NCI-H69 (cell line): Measurements from ENCODE around the gene GNB5.
"Not testable (repeated sequence)": the region's sequence is repeated elsewhere in the genome, so short reads cannot be mapped to it uniquely, and the experiment has no call there.

Experiments used
- DNase-seq: peaks from one replicate; lab custom pipeline; 2025; lab: John Stamatoyannopoulos, UW

GNB5 gene

GRCh38 chr15:52191207-52191606 lies at the start of gene GNB5:
GNB5 (minus strand) TSS chr15:52191392; CDS start chr15:52184676, 6,716 bp downstream.
- peak; percentile 10 for DNase-seq

GRCh38 chr15:52240166-52240565 lies 49.0 kb upstream of the GNB5 start:
- no peak for DNase-seq

- not testable (repeated sequence) for DNase-seq
Measured at GRCh38 chr15:52238989-52239525, 47.9 kb upstream of the GNB5 start.

DNA sequence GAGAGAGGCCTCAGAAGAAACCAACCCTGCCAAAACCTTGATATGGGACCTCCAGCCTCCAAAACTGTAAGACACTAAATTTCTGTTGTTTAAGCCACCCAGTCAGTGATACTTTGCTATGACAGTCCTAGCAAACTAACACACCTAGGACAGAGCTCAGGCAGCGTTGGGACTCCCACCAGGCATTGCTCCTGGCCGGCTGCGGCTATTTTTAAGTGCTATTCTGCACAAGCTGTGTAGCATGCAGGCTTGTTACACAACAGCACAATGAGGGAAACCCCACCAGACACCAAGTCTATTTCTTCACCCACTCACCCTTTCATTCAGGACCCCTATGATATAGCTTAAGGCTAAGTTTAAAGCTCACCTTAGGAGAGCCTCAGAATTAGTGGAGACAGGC lies 47.0 kb upstream of the GNB5 start:
- DNase-seq, result no peak

- DNase-seq, result no peak
Measured at GRCh38 chr15:52236013-52236412, 44.8 kb upstream of the GNB5 start.

- DNase-seq, result no peak
Measured at GRCh38 chr15:52234596-52235541, 43.7 kb upstream of the GNB5 start.

DNA sequence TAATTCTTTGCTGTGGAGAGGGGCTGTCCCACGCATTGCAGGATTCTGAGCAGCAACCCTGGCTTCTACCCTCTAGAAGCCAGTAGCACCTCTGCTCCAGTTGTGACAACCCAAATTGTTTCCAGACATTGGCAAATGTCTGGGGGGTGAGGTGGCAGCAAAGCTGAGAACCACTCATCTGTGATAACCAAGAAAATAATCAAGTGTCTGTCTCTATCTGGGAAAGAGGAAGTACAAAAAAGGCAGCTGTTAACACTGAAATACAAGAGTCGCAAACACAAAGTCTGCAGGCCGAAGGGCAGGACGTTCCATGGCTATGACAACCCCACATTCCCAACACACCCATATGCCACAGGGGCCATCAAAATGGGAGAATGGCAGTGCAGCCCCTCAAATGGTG lies 42.2 kb upstream of the GNB5 start:
- no peak for DNase-seq

- DNase-seq, result no peak
Measured at GRCh38 chr15:52232327-52232726, 41.1 kb upstream of the GNB5 start.

DNA sequence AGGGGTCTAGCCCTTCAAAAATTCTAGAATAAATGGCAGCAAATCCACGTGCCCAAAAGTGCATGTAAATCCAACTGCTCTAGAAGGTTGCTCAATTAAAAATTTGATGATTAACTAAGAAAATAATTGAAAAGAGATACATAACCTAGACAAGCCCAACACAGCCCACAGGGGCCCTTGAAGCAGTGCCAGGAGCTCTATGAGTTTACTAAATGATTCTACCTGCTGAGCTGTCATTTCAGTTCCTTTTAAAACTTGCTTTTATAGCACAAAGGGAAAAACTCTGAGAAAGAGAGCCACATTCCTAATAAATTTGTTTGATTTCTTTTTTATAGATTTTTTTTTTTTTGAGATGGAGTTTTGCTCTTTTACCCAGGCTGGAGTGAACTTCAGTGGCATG lies 38.9 kb upstream of the GNB5 start:
- no peak for DNase-seq

- peak; percentile 68 for DNase-seq
Measured at GRCh38 chr15:52228921-52229320, 37.7 kb upstream of the GNB5 start.

DNA sequence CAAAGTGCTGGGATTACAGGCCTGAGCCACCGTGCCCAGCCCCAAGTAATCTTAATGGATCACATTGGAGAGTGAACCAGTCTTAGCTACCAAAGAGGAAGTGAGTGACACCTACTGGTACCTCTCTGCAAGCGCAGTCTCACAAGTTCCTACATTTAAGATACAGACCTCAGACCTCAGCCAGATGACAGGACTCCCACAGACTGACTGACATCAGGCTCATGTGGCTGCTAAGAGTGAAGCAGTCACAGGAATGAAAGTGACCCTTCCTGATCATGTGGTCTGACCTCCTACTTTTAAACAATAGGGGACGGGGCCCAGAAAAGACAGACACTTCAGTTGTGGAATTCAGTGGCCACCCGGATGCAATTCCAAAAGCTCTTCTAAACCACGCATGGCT lies 36.3 kb upstream of the GNB5 start:
- peak; percentile 82 for DNase-seq

GRCh38 chr15:52225230-52225629 lies 34.0 kb upstream of the GNB5 start:
- no peak for DNase-seq

DNA sequence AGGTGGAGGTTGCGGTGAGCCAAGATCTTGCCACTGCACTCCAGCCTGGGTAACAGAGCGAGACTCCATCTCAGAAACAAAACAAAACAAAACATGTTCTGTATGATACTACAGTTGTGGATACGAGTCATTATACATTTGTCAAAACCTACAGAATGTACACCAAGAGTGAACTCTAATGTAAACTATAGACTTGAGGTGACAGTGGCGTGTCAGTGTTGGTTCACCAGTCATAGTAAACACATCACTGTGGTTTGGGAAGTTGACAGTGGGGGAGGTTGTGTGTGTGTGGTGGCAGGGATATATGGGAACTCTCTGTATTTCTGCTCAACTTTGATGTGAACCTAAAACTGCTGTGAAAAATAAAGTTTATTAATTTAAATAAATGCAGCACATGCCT lies 33.0 kb upstream of the GNB5 start:
- no peak for DNase-seq

- no peak for DNase-seq
Measured at GRCh38 chr15:52221730-52222129, 30.5 kb upstream of the GNB5 start.

- DNase-seq, result no peak
Measured at GRCh38 chr15:52220937-52221660, 29.9 kb upstream of the GNB5 start.

GRCh38 chr15:52220251-52220650 lies 29.1 kb upstream of the GNB5 start:
- DNase-seq, result no peak

DNA sequence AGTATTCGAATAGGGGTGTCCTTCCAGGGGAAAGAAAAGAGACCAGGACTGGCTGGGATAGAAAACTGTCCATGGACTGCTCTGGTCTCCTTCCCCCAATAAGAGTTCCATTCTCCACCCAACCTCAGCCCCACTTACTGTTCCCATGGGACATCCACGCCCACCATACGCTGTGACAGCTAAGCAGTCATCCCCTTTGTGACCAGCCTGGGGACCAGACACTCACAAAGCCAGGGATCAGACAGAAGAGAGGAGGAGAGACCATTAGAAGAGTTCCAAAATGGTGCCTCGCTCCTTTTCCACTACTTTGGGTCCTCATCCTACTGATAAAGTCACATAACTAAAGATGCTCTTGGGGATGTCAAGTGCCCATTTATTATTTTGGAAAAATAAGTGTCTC lies 27.6 kb upstream of the GNB5 start:
- DNase-seq, result no peak

GRCh38 chr15:52218371-52218770 lies 27.2 kb upstream of the GNB5 start:
- no peak for DNase-seq

DNA sequence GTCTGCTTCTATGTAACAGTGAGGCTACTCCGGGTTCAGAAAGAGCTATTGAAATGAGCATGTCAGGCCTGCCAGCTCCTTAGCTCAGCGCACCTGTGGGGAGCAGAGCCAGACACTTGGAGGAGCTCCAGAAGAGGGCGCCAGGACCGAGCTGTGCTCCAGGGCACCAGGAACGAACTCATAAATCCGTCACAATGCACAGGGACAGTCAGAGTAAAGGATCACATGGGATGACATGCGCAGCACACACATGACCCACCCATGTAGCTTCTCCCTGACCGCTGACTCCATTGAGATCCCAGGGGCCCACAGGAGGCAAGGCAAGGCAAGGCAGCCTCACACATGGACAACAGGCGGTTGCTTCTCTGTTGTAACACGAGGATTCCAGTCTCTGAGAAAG lies 26.0 kb upstream of the GNB5 start:
- DNase-seq, result peak; percentile 52

GRCh38 chr15:52214553-52214952 lies 23.4 kb upstream of the GNB5 start:
- no peak for DNase-seq

- DNase-seq, result no peak
Measured at GRCh38 chr15:52213206-52213605, 22.0 kb upstream of the GNB5 start.

GRCh38 chr15:52208306-52208946 lies 17.2 kb upstream of the GNB5 start:
- DNase-seq, result peak; percentile 82
